ENCODE data around the gene FLRT2. TPM values are rescaled to one million over a fixed set of nuclear protein-coding genes. Genes with fewer than 3 reads are reported as not detected.

The FLRT2 gene
- total RNA-seq, 6 experiments from 2014 or later: 31.1 to 59.0 (median 37.1) TPM

DNA sequence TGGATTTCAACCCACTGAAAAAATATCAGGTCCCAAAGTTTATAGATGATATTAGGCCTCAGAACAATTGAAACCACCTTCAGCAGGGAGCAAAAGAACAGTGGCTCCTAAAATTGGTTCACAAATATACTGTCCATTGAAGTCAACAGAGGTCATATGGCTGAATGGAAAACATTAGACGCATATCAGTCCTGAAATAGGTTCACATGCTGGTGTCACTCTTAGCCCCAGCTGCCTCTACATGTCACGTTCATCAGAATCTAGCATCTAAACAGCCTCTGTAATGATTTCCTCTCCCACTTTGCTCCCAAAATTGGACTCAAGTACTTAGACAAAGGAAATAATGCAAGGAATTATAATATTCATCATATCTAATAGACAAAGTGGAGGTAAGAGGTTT, 8.7 kb downstream of the FLRT2 start:
- H3K36me3 Mint-ChIP-seq (ENCODE audit: low read depth): peaks cover 8% of the 10 kb centered on the region; the same call in 1 of the 2 replicates
- H3K9me3 Mint-ChIP-seq: no peaks in the 10 kb centered on the region
- TF ChIP-seq, protein P1, sequence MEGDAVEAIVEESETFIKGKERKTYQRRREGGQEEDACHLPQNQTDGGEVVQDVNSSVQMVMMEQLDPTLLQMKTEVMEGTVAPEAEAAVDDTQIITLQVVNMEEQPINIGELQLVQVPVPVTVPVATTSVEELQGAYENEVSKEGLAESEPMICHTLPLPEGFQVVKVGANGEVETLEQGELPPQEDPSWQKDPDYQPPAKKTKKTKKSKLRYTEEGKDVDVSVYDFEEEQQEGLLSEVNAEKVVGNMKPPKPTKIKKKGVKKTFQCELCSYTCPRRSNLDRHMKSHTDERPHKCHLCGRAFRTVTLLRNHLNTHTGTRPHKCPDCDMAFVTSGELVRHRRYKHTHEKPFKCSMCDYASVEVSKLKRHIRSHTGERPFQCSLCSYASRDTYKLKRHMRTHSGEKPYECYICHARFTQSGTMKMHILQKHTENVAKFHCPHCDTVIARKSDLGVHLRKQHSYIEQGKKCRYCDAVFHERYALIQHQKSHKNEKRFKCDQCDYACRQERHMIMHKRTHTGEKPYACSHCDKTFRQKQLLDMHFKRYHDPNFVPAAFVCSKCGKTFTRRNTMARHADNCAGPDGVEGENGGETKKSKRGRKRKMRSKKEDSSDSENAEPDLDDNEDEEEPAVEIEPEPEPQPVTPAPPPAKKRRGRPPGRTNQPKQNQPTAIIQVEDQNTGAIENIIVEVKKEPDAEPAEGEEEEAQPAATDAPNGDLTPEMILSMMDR (IDR thresholded peaks at IDR 0.05): no peak
- H3K4me1 Mint-ChIP-seq (ENCODE audit: low read depth): peaks cover 64% of the 10 kb centered on the region
- no peak overlapping the region for H3K4me3 Mint-ChIP-seq
- H3K27ac Mint-ChIP-seq: no peak overlapping the region
- no peaks in the 10 kb centered on the region for H3K27me3 Mint-ChIP-seq (ENCODE audit: insufficient read depth)
- no peak for DNase-seq

DNA sequence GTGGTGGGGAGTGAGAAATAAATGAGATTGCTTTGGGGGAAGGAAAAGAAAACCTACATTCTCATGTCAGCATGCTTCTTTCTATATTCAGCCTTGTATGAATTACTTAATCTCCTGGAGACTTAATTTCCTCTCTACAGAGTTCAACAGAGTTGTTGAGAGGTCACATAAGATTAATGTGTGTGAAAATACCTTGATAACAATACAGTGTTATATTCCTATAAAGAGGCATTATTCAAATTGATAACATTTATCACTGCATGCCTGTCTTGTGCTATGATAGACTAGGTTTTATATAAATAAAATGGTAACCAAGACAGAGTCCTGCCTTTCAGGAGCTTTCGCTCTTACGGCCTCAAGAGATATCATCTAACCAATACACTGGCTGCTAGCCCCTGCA, 9.6 kb downstream of the FLRT2 start:
- TF ChIP-seq, protein P1 (IDR thresholded peaks at IDR 0.05): no peak
- Mint-ChIP-seq H3K4me3 (no peak overlapping the region), H3K9me3 (no peaks in the 10 kb centered on the region), H3K27ac (no peak overlapping the region), H3K27me3 (ENCODE audit: insufficient read depth) (no peaks in the 10 kb centered on the region), H3K4me1 (ENCODE audit: low read depth) (peaks cover 61% of the 10 kb centered on the region), H3K36me3 (ENCODE audit: low read depth) (peaks cover 15% of the 10 kb centered on the region)
- no peak for DNase-seq

DNA sequence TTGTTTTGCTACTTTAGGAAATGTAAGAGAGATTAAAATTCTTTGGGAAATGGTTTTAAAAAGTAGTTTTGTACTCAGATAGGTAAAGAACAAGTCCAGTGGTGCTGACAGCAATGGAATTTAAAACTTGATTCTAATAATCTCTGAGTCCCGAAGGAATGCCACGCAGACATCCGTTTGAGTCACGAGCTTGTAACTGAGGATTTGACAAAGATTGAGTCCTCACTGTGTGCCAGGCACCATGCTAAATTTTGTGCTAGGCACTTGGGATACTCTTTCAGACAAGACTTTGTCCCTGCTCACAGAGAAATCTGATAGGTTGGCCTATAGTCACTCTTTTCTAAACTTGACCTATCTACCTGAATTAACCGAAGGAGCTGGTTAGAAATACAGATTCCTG, 12.7 kb downstream of the FLRT2 start:
- H3K27ac Mint-ChIP-seq: no peak overlapping the region

DNA sequence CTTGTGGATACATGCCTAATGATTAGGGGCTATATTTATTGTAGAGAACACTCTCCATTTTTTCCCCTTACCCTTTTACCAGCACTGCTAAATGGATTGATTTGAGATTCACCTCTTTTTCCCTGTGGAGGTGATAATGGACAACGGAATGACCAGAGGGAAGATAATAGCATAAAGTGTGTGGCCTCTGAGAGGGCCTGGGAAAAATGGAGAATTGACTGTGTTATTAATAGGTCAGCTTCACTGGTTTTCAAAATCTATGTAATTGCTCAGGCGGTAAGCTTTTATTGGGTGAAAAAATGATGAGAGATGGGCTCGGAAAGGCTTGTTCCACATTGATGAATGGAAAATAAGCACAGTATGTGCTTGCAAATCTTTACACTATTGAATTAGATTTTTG, 15.8 kb downstream of the FLRT2 start:
- H3K4me1 Mint-ChIP-seq (ENCODE audit: low read depth): peaks cover 19% of the 10 kb centered on the region
- H3K36me3 Mint-ChIP-seq (ENCODE audit: low read depth): peaks cover 39% of the 10 kb centered on the region
- H3K27me3 Mint-ChIP-seq (ENCODE audit: insufficient read depth): no peaks in the 10 kb centered on the region; the same call in 1 of the 2 replicates
- H3K9me3 Mint-ChIP-seq: no peaks in the 10 kb centered on the region
- H3K4me3 Mint-ChIP-seq: no peak overlapping the region
- TF ChIP-seq, protein P1 (IDR thresholded peaks at IDR 0.05): no peak
- no peak for DNase-seq
- H3K27ac Mint-ChIP-seq: no peak overlapping the region

More for the DNA sequence above, 12.7 kb downstream of the FLRT2 start:
- no peak overlapping the region for H3K4me3 Mint-ChIP-seq
- no peak for DNase-seq
- H3K4me1 Mint-ChIP-seq (ENCODE audit: low read depth): peaks cover 42% of the 10 kb centered on the region
- H3K36me3 Mint-ChIP-seq (ENCODE audit: low read depth): peaks cover 29% of the 10 kb centered on the region
- no peaks in the 10 kb centered on the region; the same call in 1 of the 2 replicates for H3K27me3 Mint-ChIP-seq (ENCODE audit: insufficient read depth)
- H3K9me3 Mint-ChIP-seq: no peaks in the 10 kb centered on the region
- TF ChIP-seq, protein P1 (IDR thresholded peaks at IDR 0.05): no peak

DNA sequence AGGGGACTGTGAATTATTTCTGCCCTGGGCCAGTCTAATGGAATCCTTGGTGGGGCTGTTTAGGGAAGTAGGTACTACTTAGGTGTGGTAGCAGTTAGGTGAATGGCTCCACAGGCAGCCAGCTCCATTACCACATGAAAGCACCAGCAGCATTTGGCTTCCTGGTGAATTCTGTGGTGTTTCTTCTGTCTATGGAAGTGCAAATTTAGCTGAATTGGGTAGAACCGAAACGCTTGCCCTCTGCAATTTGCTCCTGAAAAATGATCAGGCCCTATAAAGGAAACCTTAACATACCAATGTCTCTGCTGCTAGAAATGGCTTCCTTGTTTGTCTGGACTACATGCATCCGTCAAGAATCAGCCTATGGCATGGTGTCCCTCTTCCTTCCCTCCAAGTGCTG, 16.4 kb downstream of the FLRT2 start:
- Mint-ChIP-seq H3K4me3 (no peak overlapping the region), H3K27ac (no peak overlapping the region), H3K27me3 (ENCODE audit: insufficient read depth) (no peaks in the 10 kb centered on the region; the same call in 1 of the 2 replicates), H3K4me1 (ENCODE audit: low read depth) (peaks cover 13% of the 10 kb centered on the region), H3K36me3 (ENCODE audit: low read depth) (peaks cover 41% of the 10 kb centered on the region), H3K9me3 (no peaks in the 10 kb centered on the region)
- TF ChIP-seq, protein P1 (IDR thresholded peaks at IDR 0.05): no peak
- no peak for DNase-seq

DNA sequence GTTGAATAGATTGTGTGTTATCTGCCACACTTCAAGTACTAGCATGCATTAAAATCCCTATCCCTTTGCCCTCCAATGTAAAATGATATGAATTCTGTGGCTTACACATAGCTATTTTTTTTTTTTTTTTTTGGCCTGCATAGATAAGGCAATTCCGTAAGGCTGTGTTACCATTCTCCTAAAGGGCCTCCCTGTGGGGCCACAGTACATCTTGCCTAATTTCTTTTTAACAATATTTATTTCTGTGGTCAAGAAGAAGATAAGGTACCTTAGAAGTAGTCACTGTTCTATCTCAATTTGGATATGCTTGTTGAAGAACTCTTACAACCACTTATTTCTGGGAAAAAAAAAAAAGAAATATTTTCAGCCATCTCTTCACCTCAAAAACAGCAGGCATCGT, 19.8 kb downstream of the FLRT2 start:
- Mint-ChIP-seq H3K36me3 (ENCODE audit: low read depth) (peaks cover 45% of the 10 kb centered on the region), H3K4me1 (ENCODE audit: low read depth) (peaks cover 32% of the 10 kb centered on the region), H3K4me3 (no peak overlapping the region), H3K9me3 (no peaks in the 10 kb centered on the region), H3K27ac (no peak overlapping the region), H3K27me3 (ENCODE audit: insufficient read depth) (no peaks in the 10 kb centered on the region; the same call in 1 of the 2 replicates)
- TF ChIP-seq, protein P1 (IDR thresholded peaks at IDR 0.05): no peak
- no peak for DNase-seq

Measured in HFFc6 (cell line).